K562 (cell line): Measurements from ENCODE around the gene ZNF652. TPM values are rescaled to one million over a fixed set of nuclear protein-coding genes. Genes with fewer than 3 reads are reported as not detected.

ENCODE experiments used
- ATAC-seq: fragments of 200-7000 bp; cut with Tn5 transposase; 3 replicates; pipeline ENCODE4 v1.9.1; 2020; ENCODE audit warnings: moderate library complexity
- BruUV-seq: library from RNA; stranded (reverse); fragments of 400-500 nt; replicated peaks from 2 replicates; lab custom pipeline; 2021; lab: Mats Ljungman, UMichigan
- CTCF ChIA-PET: fragments of 300-600 bp; formaldehyde crosslinking; extraction: SDS; loops from one replicate; lab custom pipeline; 2021; ENCODE audit warnings: low intra/inter-chr PET ratio; lab: Yijun Ruan, JAX
- POLR2A ChIA-PET: fragments of 300-600, 350-650 bp; sonication (Branson Sonifier 250); formaldehyde crosslinking; extraction: SDS; loops from one replicate; lab custom pipeline; 2021; ENCODE audit warnings: antibody characterized with exemption, inconsistent platforms; lab: Yijun Ruan, JAX
- DNase-seq, 4 experiments: peaks; one replicate each; pipeline versions ENCODE4 v3.0.0 to v3.0.0-alpha.2; 2011 to 2018; ENCODE audit warnings: low spot score in 3 of 4, mixed read lengths in 3 of 4; ENCODE audit errors: extremely low read depth in 1 of 4
- FAIRE-seq: peaks from 2 replicates; lab custom pipeline; 2011; peaks lifted over from hg19 to GRCh38; lab: Jason Lieb, UNC
- H2AFZ ChIP-seq: 2 replicates; pipeline ENCODE4 v1.6.0; 2011; ENCODE audit warnings: low read depth, low read length, control low read depth, inconsistent platforms
- H3K27ac ChIP-seq: fragments of 200-600 bp; 3 replicates; pipeline ENCODE4 v1.8.0; 2011; ENCODE audit warnings: low read depth, mild to moderate bottlenecking, control low read depth, inconsistent platforms, low read length, moderate library complexity, mixed read lengths; ENCODE audit errors: extremely low read depth
- H3K27me3 ChIP-seq, 2 experiments: fragments of 300-600 bp in 1 of 2; 2 replicates in 1 of 2; 3 replicates in 1 of 2; pipeline versions ENCODE4 v1.6.0 to v1.8.0; 2011; ENCODE audit warnings: inconsistent platforms in 2 of 2, low read length in 2 of 2, mild to moderate bottlenecking in 1 of 2, mixed read lengths in 1 of 2, moderate library complexity in 1 of 2; ENCODE audit not compliant: control insufficient read depth in 2 of 2, insufficient read depth in 2 of 2
- H3K36me3 ChIP-seq: fragments of 300-600 bp; 3 replicates; pipeline ENCODE4 v1.8.0; 2011; ENCODE audit warnings: mild to moderate bottlenecking, low read length, inconsistent platforms; ENCODE audit not compliant: control insufficient read depth, insufficient read depth
- H3K4me1 ChIP-seq, 2 experiments: fragments of 200-600 bp in 1 of 2; replicated peaks in 1 of 2; 2 replicates in 1 of 2; 3 replicates in 1 of 2; pipeline versions ENCODE4 v1.5.1 to v1.8.0; 2011; ENCODE audit warnings: inconsistent platforms in 2 of 2, low read length in 2 of 2, mild to moderate bottlenecking in 1 of 2, mixed read lengths in 1 of 2, moderate library complexity in 1 of 2; ENCODE audit not compliant: control insufficient read depth in 2 of 2, insufficient read depth in 2 of 2
- H3K4me2 ChIP-seq: 2 replicates; pipeline ENCODE4 v1.6.1; 2011; ENCODE audit warnings: low read length, control low read depth, inconsistent platforms, mixed read lengths; ENCODE audit not compliant: insufficient read depth
- H3K4me3 ChIP-seq: fragments of 200-600 bp; sonication (generic), shearing (Covaris generic); 2 replicates; pipeline ENCODE4 v1.5.1; 2016; ENCODE audit warnings: control low read depth, inconsistent platforms
- H3K79me2 ChIP-seq: fragments of 200-600 bp; 3 replicates; pipeline ENCODE4 v1.8.0; 2011; ENCODE audit warnings: low read length, inconsistent platforms; ENCODE audit not compliant: control insufficient read depth, insufficient read depth
- H3K9ac ChIP-seq, 2 experiments: 2 replicates each; pipeline versions ENCODE4 v1.6.0 to v1.6.1; 2011; ENCODE audit warnings: low read depth in 2 of 2, low read length in 2 of 2, control low read depth in 1 of 2, inconsistent platforms in 1 of 2, mild to moderate bottlenecking in 1 of 2, mixed read lengths in 1 of 2; ENCODE audit not compliant: insufficient read depth in 1 of 2
- H3K9me1 ChIP-seq: one replicate; pipeline ENCODE4 v1.6.0; 2011; ENCODE audit warnings: inconsistent platforms, mild to moderate bottlenecking, low read length, moderate library complexity; ENCODE audit not compliant: control insufficient read depth, insufficient read depth
- H3K9me3 ChIP-seq: replicated peaks from 2 replicates; pipeline ENCODE4 v1.5.1; 2011; ENCODE audit warnings: low read depth, low read length, inconsistent platforms; ENCODE audit not compliant: control insufficient read depth, insufficient read depth
- H4K20me1 ChIP-seq: replicated peaks from 2 replicates; pipeline ENCODE4 v1.6.1; 2011; ENCODE audit warnings: low read length, inconsistent platforms, mixed read lengths; ENCODE audit not compliant: control insufficient read depth, insufficient read depth
- CHCHD3 ChIP-seq: fragments of 250-450 bp; sonication (Bioruptor Pico); IDR thresholded peaks from 2 replicates; pipeline ENCODE4 v2.1.2; 2022; ENCODE audit warnings: mild to moderate bottlenecking
- EHMT2 ChIP-seq: fragments of 450-650 bp; IDR thresholded peaks from 2 replicates; pipeline ENCODE4 v1.6.1; 2018; ENCODE audit warnings: antibody characterized with exemption
- IRF1 ChIP-seq: sonication (generic); formaldehyde crosslinking; IDR thresholded peaks from 2 replicates; pipeline ENCODE4 v1.8.0; 2022; ENCODE audit warnings: missing genetic modification reagents, mild to moderate bottlenecking, borderline replicate concordance
- KLF10 ChIP-seq: fragments of 250-450 bp; sonication (Bioruptor Pico); IDR thresholded peaks from 2 replicates; pipeline ENCODE4 v1.6.1; 2021; ENCODE audit warnings: matching md5 sums
- NFXL1 ChIP-seq: fragments of 450-650 bp; formaldehyde crosslinking; IDR thresholded peaks from 2 replicates; pipeline ENCODE4 v1.4.0; 2021; ENCODE audit warnings: mild to moderate bottlenecking
- SRSF9 ChIP-seq: fragments of 200-400 bp; formaldehyde crosslinking; IDR thresholded peaks from 2 replicates; pipeline ENCODE4 v1.6.1; 2017; ENCODE audit warnings: low read depth, low read length, borderline replicate concordance
- TGIF2 ChIP-seq: sonication (generic); formaldehyde crosslinking; IDR thresholded peaks from 2 replicates; pipeline ENCODE4 v1.8.1; 2022; ENCODE audit warnings: mild to moderate bottlenecking, missing genetic modification reagents, moderate library complexity
- TRIM28 ChIP-seq: fragments of 450-650 bp; IDR thresholded peaks from 2 replicates; pipeline ENCODE4 v1.6.1; 2017
- WGBS: fragments of 100-300 bp; shearing (Covaris generic); methylation state at CpG from one replicate; pipeline ENCODE4 v1.1.6; 2016; ENCODE audit warnings: low coverage, mixed read lengths; ENCODE audit not compliant: insufficient coverage; ENCODE audit errors: missing lambda C conversion rate; 5-methylcytosine and 5-hydroxymethylcytosine counted together
- in situ Hi-C: fragments of 300-500 bp; cut with MboI; formaldehyde crosslinking; loops from 4 replicates; pipeline ENCODE4 v1.15.0; 2018; ENCODE audit warnings: inconsistent platforms, mixed read lengths
- intact Hi-C: fragments of 100-400 bp; cut with micrococcal nuclease; formaldehyde crosslinking; loops from 2 replicates; pipeline ENCODE4 v1.14.2; 2022
- polyA plus RNA-seq, 8 experiments: library from polyadenylated mRNA; depleted of rRNA in 4 of 8; stranded (reverse) in 5 of 8; unstranded in 3 of 8; fragments of >200 nt; fragmentation: Nextera tagmentation in 2 of 8; fragmentation: Illumina TruSeq in 1 of 8; extraction: Ambion mirVana in 2 of 8; extraction: Trizol in 1 of 8; gene quantifications; 2 replicates each; pipeline versions ENCODE4 v1.2.1 to v1.2.3, GENCODE V29; 2011 to 2014; ENCODE audit warnings: inconsistent platforms in 1 of 8, missing spikeins in 1 of 8
- total RNA-seq, 7 experiments: library from RNA; depleted of rRNA in 6 of 7; stranded (reverse); fragments of >200 nt in 6 of 7; fragmentation: Illumina TruSeq in 2 of 7; extraction: Trizol in 2 of 7; gene quantifications; 2 replicates each; pipeline versions ENCODE4 v1.2.1 to v1.2.3, GENCODE V29; 2011 to 2021; ENCODE audit warnings: low replicate concordance in 1 of 7

ZNF652 gene
- total and polyA plus RNA-seq, 9 of the 15 experiments (the other 6 are each of a cell fraction or from before 2014, with no cell fraction given): 5.1 to 15.5 (median 7.8) TPM

GRCh38 chr17:49397586-49397985 is 35.5 kb upstream of the ZNF652 start:
- FAIRE-seq: no peak
- in situ Hi-C loops: no loop called here
- no peak for DNase-seq
- Histone ChIP-seq H3K4me1 (no peaks in the 10 kb centered on the region; a peak in 1 of 5 replicates), H3K36me3 (peaks cover 1% of the 10 kb centered on the region; the same call in 1 of the 3 replicates), H3K79me2 (no peaks in the 10 kb centered on the region)
- TF ChIP-seq TRIM28: no peak
- no peak for TF ChIP-seq CHCHD3 (CRISPR knock-in tag)
- TF ChIP-seq, all 486 proteins: peak for 0
- no TSS peak for BruUV-seq
- no peak overlapping the region for H3K4me3 ChIP-seq
- POLR2A ChIA-PET: interaction anchor here (0.6 to 1.7 kb wide), 3 partner anchors 13 to 457 kb away, joined by 3 to 4 read pairs (median 4); no protein-coding TSS in a partner anchor
- no peaks in the 10 kb centered on the region for H3K9me3 ChIP-seq
- CTCF ChIA-PET: interaction anchor here (1.9 kb wide), 1 partner anchor 82 kb away, joined by 11 read pairs; no protein-coding TSS in a partner anchor
- intact Hi-C loops: loop anchor here (5.0 kb wide), 2 partner anchors 170 to 215 kb away; no protein-coding TSS in a partner anchor
- no peaks in the 10 kb centered on the region for H3K9me1 ChIP-seq
- H3K27ac ChIP-seq: no peak overlapping the region
- H3K27me3 ChIP-seq: no peaks in the 10 kb centered on the region; a peak in 1 of 5 replicates
- 7% methylated on average over 4 of the region's 4 CpGs for whole genome bisulfite sequencing
- no peaks in the 10 kb centered on the region for H4K20me1 ChIP-seq
- no peak for ATAC-seq
- H2AFZ ChIP-seq: no peak overlapping the region
- H3K4me2 ChIP-seq: no peak overlapping the region
- no peak overlapping the region for H3K9ac ChIP-seq

GRCh38 chr17:49393491-49394255 is 31.6 kb upstream of the ZNF652 start:
- peaks cover 5% of the 10 kb centered on the region for H3K9me1 ChIP-seq
- no peak for TF ChIP-seq SRSF9
- no peak for TF ChIP-seq TGIF2 (CRISPR knock-in tag)
- TF ChIP-seq NFXL1 (CRISPR knock-in tag): no peak
- no peak for TF ChIP-seq KLF10 (CRISPR knock-in tag)
- no peak for TF ChIP-seq EHMT2
- TF ChIP-seq IRF1 (CRISPR knock-in tag): no peak
- no peak overlapping the region for H3K27ac ChIP-seq
- H3K9me3 ChIP-seq: no peaks in the 10 kb centered on the region
- no peak overlapping the region; the same call in 1 of the 2 replicates for H2AFZ ChIP-seq
- no peaks in the 10 kb centered on the region for H3K36me3 ChIP-seq
- H3K4me2 ChIP-seq: no peak overlapping the region
- intact Hi-C loops: no loop called here
- no peaks in the 10 kb centered on the region for H4K20me1 ChIP-seq
- WGBS: 43% methylated on average over 8 of the region's 8 CpGs
- no peak overlapping the region for H3K9ac ChIP-seq
- in situ Hi-C loops: no loop called here
- POLR2A ChIA-PET: interaction anchor here (0.7 to 1.0 kb wide), 2 partner anchors 12 to 129 kb away, joined by 3 to 4 read pairs; no protein-coding TSS in a partner anchor
- FAIRE-seq (no peak), DNase-seq (no peak), ATAC-seq (no peak)
- no peaks in the 10 kb centered on the region for H3K79me2 ChIP-seq
- CTCF ChIA-PET: interaction anchor here (4.3 kb wide), 1 partner anchor 78 kb away, joined by 83 read pairs; no protein-coding TSS in a partner anchor
- BruUV-seq: no TSS peak
- peaks cover 12 to 21% of the 10 kb centered on the region in 2 experiments for H3K4me1 ChIP-seq
- no peaks in the 10 kb centered on the region; a peak in 1 of 5 replicates for H3K27me3 ChIP-seq
- H3K4me3 ChIP-seq: no peak overlapping the region
